Heart right ventricle (tissue), 16 donors: Measurements from ENCODE around the gene SPATA25. TPM values are rescaled to one million over a fixed set of nuclear protein-coding genes. Genes with fewer than 3 reads are reported as not detected.

ENCODE experiments used
- ATAC-seq, 8 donors: fragments of 200-7000 bp; cut with Tn5 transposase; one replicate each; pipeline ENCODE4 v1.9.1; 2020; ENCODE audit warnings: mild to moderate bottlenecking in 8 of 8, moderate library complexity in 8 of 8, moderate number of reproducible peaks in 1 of 8
- DNase-seq, 2 donors: peaks; one replicate each; pipeline ENCODE4 v3.0.0-alpha.2; 2020
- H3K27ac ChIP-seq, 10 donors: fragments of 200-600 bp; sonication (generic) in 2 of 10; one replicate each; pipeline versions ENCODE4 v1.5.0 to v1.8.0; 2020 to 2022; ENCODE audit warnings: mild to moderate bottlenecking in 3 of 10
- H3K27me3 ChIP-seq, 7 donors: fragments of 200-600 bp; one replicate each; pipeline ENCODE4 v1.8.0; 2021 to 2022; ENCODE audit warnings: mild to moderate bottlenecking in 2 of 7
- H3K36me3 ChIP-seq, 9 donors: fragments of 200-600 bp; sonication (generic) in 1 of 9; one replicate each; pipeline versions ENCODE4 v1.5.0 to v1.8.0; 2020 to 2022; ENCODE audit warnings: mild to moderate bottlenecking in 2 of 9
- H3K4me1 ChIP-seq, 9 donors: fragments of 200-600 bp; sonication (generic) in 1 of 9; one replicate each; pipeline versions ENCODE4 v1.5.0 to v1.8.0; 2020 to 2022; ENCODE audit warnings: mild to moderate bottlenecking in 4 of 9
- H3K4me3 ChIP-seq, 10 donors: fragments of 200-600 bp; sonication (generic) in 2 of 10; one replicate each; pipeline versions ENCODE4 v1.5.0 to v1.8.0; 2020 to 2022; ENCODE audit warnings: mild to moderate bottlenecking in 7 of 10, moderate library complexity in 2 of 10
- H3K9me3 ChIP-seq, 11 donors: fragments of 200-600 bp in 10 of 11; sonication (generic) in 2 of 11; one replicate each; pipeline versions ENCODE4 v1.5.0 to v1.8.0; 2013 to 2022; ENCODE audit warnings: mild to moderate bottlenecking in 2 of 11, control low read depth in 1 of 11, moderate library complexity in 1 of 11
- CTCF ChIP-seq, 9 donors: fragments of 200-600 bp; sonication (generic) in 2 of 9; IDR thresholded peaks; one replicate each; pipeline versions ENCODE4 v1.5.0 to v1.8.0; 2021 to 2022; ENCODE audit warnings: antibody characterized with exemption in 9 of 9, mild to moderate bottlenecking in 5 of 9, moderate library complexity in 1 of 9
- WGBS, 2 donors: extraction: QIAGEN DNeasy Blood & Tissue Kit; methylation state at CpG; one replicate each; pipeline ENCODE4 v1.1.7; 2013; ENCODE audit warnings: inconsistent platforms in 1 of 2; 5-methylcytosine and 5-hydroxymethylcytosine counted together
- intact Hi-C, 10 donors: fragments of 100-400 bp; cut with DNase I; formaldehyde crosslinking; loops; one replicate each; pipeline versions ENCODE4 v1.11.1 to v1.14.2; 2022
- polyA plus RNA-seq, 2 donors: library from polyadenylated mRNA; stranded (reverse); fragments of 200-250 nt; gene quantifications; one replicate each; pipeline ENCODE4 v1.2.3, GENCODE V29; 2013
- total RNA-seq, 10 donors: library from RNA; stranded (reverse); fragmentation: NEBNext Ultra II Directional in 3 of 10; extraction: Animal tissue kit (Norgen Biotek cat#: 25700) in 3 of 10; gene quantifications; one replicate each; pipeline versions ENCODE4 v1.2.1 to v1.2.4, GENCODE V29; 2021 to 2023
- donor health status: Arrhythmogenic right ventricular cardiomyopathy.
- donor health status: ischemic (EF 13 %, LVEDD 7.1; RV severe dilation, severe dysfunction).
- donor health status: healthy with polysubstance abuse.
- donor health status: DM: no; HTN: yes; CAD: no.
- donor health status: DM: no; HTN: no; CAD: no.
- donor health status: ischemic (EF 25% LVEDD 6.9; RV normal size, moderate dysfunction).
- donor health status: ischemic (EF 25% LVEDD 5.7; RV mildly dilated, moderate dysfunction).
- donor health status: healthy.
- donor health status: DM: yes; HTN: yes; CAD: no.
- donor health status: Ischemic cardiomyopathy.
- donor health status: ischemic (EF 35%, LVEDD 5.7; RV mildly dilated, moderate dysfunction).
- donor health status: nonischemic (EF 11% LVEDD 7.7; RV severe dilation, severe dysfunction).
- donor health status: DM: yes; HTN: yes; CAD: no.
- donor health status: PGD.
- donor health status: ischemic (EF 29% LVEDD 5.4; RV normal size, mild dysfunction).
- donor health status: nonischemic (EF 23%, LVEDD 6.1; RV moderate dilation, normal function).

SPATA25 gene
- total and polyA plus RNA-seq, 12 donors = 0.65 to 4.3 (median 2.0) TPM

DNA sequence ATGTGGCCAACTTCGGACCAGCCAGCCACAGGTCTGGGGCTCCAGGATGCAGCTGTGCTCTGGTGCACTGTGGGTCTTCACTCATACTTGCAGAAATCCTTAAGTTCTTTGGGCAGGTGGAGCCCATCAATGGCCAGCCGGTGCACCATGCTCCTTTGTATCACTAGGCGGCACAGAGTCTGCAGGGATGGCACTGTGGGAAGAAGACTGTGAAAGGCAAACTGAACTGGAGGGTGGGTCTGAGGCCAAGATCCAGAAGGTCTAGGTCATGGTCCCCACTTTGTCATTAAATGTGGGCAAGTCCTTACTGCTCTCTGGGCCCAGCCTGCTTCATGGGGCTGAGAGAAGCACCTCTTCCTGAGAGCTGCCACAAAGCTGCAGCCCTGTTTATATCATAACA, 1.3 kb upstream of the SPATA25 start:
- intact Hi-C loops = loop anchor here in 3 of 10 donors (10.0 kb wide), 3 partner anchors 54 to 76 kb away; partner anchors contain the start of gene SNX21 (in 1 of the 3)
- Histone ChIP-seq H3K4me1 (peaks cover 10 to 58% (median 36%) of the 10 kb centered on the region in 9 donors), H3K4me3 (no peak overlapping the region), H3K9me3 (no peaks in the 10 kb centered on the region), H3K27ac (no peak overlapping the region), H3K27me3 (no peaks in the 10 kb centered on the region), H3K36me3 (peaks cover 0 to 67% (median 9%) of the 10 kb centered on the region in 9 donors)
- TF ChIP-seq CTCF (IDR thresholded peaks at IDR 0.05) = no peak
- ATAC-seq = no peak
- DNase-seq = no peak
- 81 to 88% methylated on average over 3 of the region's 3 CpGs for WGBS, 2 donors

- ATAC-seq (no peak), DNase-seq (no peak)
- no peaks in the 10 kb centered on the region for H3K27me3 ChIP-seq
- peaks cover 0 to 72% (median 14%) of the 10 kb centered on the region in 9 donors for H3K36me3 ChIP-seq
- 90 to 92% methylated on average over 19 of the region's 19 CpGs for WGBS, 2 donors
- H3K4me3 ChIP-seq = no peak overlapping the region
- no peak overlapping the region for H3K27ac ChIP-seq
- intact Hi-C loops = loop anchor here in 3 of 10 donors (10.0 kb wide), 3 partner anchors 52 to 78 kb away; partner anchors contain the start of gene SNX21 (in 1 of the 3)
- peaks cover 6 to 45% (median 38%) of the 10 kb centered on the region in 9 donors for H3K4me1 ChIP-seq
- TF ChIP-seq CTCF (IDR thresholded peaks at IDR 0.05) = no peak
- H3K9me3 ChIP-seq = no peaks in the 10 kb centered on the region
Measured at GRCh38 chr20:45886590-45887345, 654 bp downstream of the SPATA25 start.

DNA sequence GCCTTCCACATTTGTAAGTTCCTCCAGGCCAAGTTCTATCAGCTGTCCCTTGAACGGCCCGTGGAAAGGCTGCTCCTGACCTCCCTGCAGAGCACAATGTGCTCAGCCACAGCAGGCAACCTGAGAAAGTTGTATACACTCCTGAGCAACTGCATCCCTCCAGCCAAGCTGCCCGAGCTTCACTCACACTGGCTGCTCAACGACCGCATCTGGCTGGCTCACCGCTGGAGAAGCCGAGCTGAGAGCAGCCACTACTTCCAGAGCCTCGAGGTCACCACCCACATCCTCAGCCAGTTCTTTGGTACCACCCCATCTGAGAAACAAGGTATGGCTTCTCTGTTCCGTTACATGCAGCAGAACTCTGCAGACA, 4.3 kb downstream of the SPATA25 start:
- Histone ChIP-seq H3K36me3 (peaks cover 0 to 77% (median 15%) of the 10 kb centered on the region in 9 donors), H3K4me1 (peaks cover 0 to 31% (median 22%) of the 10 kb centered on the region in 9 donors), H3K27ac (no peak overlapping the region), H3K4me3 (no peak overlapping the region), H3K27me3 (no peaks in the 10 kb centered on the region), H3K9me3 (no peaks in the 10 kb centered on the region)
- DNase-seq (no peak), ATAC-seq (no peak)
- TF ChIP-seq CTCF (IDR thresholded peaks at IDR 0.05) = no peak
- 83 to 84% methylated on average over 9 of the region's 9 CpGs for WGBS, 2 donors
- intact Hi-C loops = loop anchor here in 3 of 10 donors (10.0 kb wide), 3 partner anchors 48 to 82 kb away; partner anchors contain the start of gene SNX21 (in 1 of the 3)

GRCh38 chr20:45882469-45883099, 4.8 kb downstream of the SPATA25 start:
- no peak for DNase-seq
- WGBS, 2 donors = 76 to 83% methylated on average over 4 of the region's 4 CpGs
- no peaks in the 10 kb centered on the region for H3K27me3 ChIP-seq
- peaks cover 0 to 77% (median 20%) of the 10 kb centered on the region in 9 donors for H3K36me3 ChIP-seq
- no peaks in the 10 kb centered on the region for H3K9me3 ChIP-seq
- peaks cover 0 to 31% (median 21%) of the 10 kb centered on the region in 9 donors for H3K4me1 ChIP-seq
- no peak overlapping the region for H3K4me3 ChIP-seq
- no peak overlapping the region for H3K27ac ChIP-seq
- no peak for ATAC-seq
- TF ChIP-seq CTCF (IDR thresholded peaks at IDR 0.05) = no peak
- intact Hi-C loops = loop anchor here in 3 of 10 donors (10.0 kb wide), 3 partner anchors 48 to 82 kb away; partner anchors contain the start of gene SNX21 (in 1 of the 3)
